K562 (cell line): Measurements from ENCODE around the gene ARV1. TPM values are rescaled to one million over a fixed set of nuclear protein-coding genes. Genes with fewer than 3 reads are reported as not detected.

Source experiments
- ATAC-seq: fragments of 200-7000 bp; cut with Tn5 transposase; 3 replicates; pipeline ENCODE4 v1.9.1; 2020; ENCODE audit warnings: moderate library complexity
- BruUV-seq: library from RNA; stranded (reverse); fragments of 400-500 nt; replicated peaks from 2 replicates; lab custom pipeline; 2021; lab: Mats Ljungman, UMichigan
- CTCF ChIA-PET: fragments of 300-600 bp; formaldehyde crosslinking; extraction: SDS; loops from one replicate; lab custom pipeline; 2021; ENCODE audit warnings: low intra/inter-chr PET ratio; lab: Yijun Ruan, JAX
- POLR2A ChIA-PET: fragments of 300-600, 350-650 bp; sonication (Branson Sonifier 250); formaldehyde crosslinking; extraction: SDS; loops from one replicate; lab custom pipeline; 2021; ENCODE audit warnings: antibody characterized with exemption, inconsistent platforms; lab: Yijun Ruan, JAX
- DNase-seq, 4 experiments: peaks; one replicate each; pipeline versions ENCODE4 v3.0.0 to v3.0.0-alpha.2; 2011 to 2018; ENCODE audit warnings: low spot score in 3 of 4, mixed read lengths in 3 of 4; ENCODE audit errors: extremely low read depth in 1 of 4
- FAIRE-seq: peaks from 2 replicates; lab custom pipeline; 2011; peaks lifted over from hg19 to GRCh38; lab: Jason Lieb, UNC
- H2AFZ ChIP-seq: 2 replicates; pipeline ENCODE4 v1.6.0; 2011; ENCODE audit warnings: low read depth, low read length, control low read depth, inconsistent platforms
- H3K27ac ChIP-seq: fragments of 200-600 bp; 3 replicates; pipeline ENCODE4 v1.8.0; 2011; ENCODE audit warnings: low read depth, mild to moderate bottlenecking, control low read depth, inconsistent platforms, low read length, moderate library complexity, mixed read lengths; ENCODE audit errors: extremely low read depth
- H3K27me3 ChIP-seq, 2 experiments: fragments of 300-600 bp in 1 of 2; 2 replicates in 1 of 2; 3 replicates in 1 of 2; pipeline versions ENCODE4 v1.6.0 to v1.8.0; 2011; ENCODE audit warnings: inconsistent platforms in 2 of 2, low read length in 2 of 2, mild to moderate bottlenecking in 1 of 2, mixed read lengths in 1 of 2, moderate library complexity in 1 of 2; ENCODE audit not compliant: control insufficient read depth in 2 of 2, insufficient read depth in 2 of 2
- H3K36me3 ChIP-seq: fragments of 300-600 bp; 3 replicates; pipeline ENCODE4 v1.8.0; 2011; ENCODE audit warnings: mild to moderate bottlenecking, low read length, inconsistent platforms; ENCODE audit not compliant: control insufficient read depth, insufficient read depth
- H3K4me1 ChIP-seq, 2 experiments: fragments of 200-600 bp in 1 of 2; replicated peaks in 1 of 2; 2 replicates in 1 of 2; 3 replicates in 1 of 2; pipeline versions ENCODE4 v1.5.1 to v1.8.0; 2011; ENCODE audit warnings: inconsistent platforms in 2 of 2, low read length in 2 of 2, mild to moderate bottlenecking in 1 of 2, mixed read lengths in 1 of 2, moderate library complexity in 1 of 2; ENCODE audit not compliant: control insufficient read depth in 2 of 2, insufficient read depth in 2 of 2
- H3K4me2 ChIP-seq: 2 replicates; pipeline ENCODE4 v1.6.1; 2011; ENCODE audit warnings: low read length, control low read depth, inconsistent platforms, mixed read lengths; ENCODE audit not compliant: insufficient read depth
- H3K4me3 ChIP-seq: fragments of 200-600 bp; sonication (generic), shearing (Covaris generic); 2 replicates; pipeline ENCODE4 v1.5.1; 2016; ENCODE audit warnings: control low read depth, inconsistent platforms
- H3K79me2 ChIP-seq: fragments of 200-600 bp; 3 replicates; pipeline ENCODE4 v1.8.0; 2011; ENCODE audit warnings: low read length, inconsistent platforms; ENCODE audit not compliant: control insufficient read depth, insufficient read depth
- H3K9ac ChIP-seq, 2 experiments: 2 replicates each; pipeline versions ENCODE4 v1.6.0 to v1.6.1; 2011; ENCODE audit warnings: low read depth in 2 of 2, low read length in 2 of 2, control low read depth in 1 of 2, inconsistent platforms in 1 of 2, mild to moderate bottlenecking in 1 of 2, mixed read lengths in 1 of 2; ENCODE audit not compliant: insufficient read depth in 1 of 2
- H3K9me1 ChIP-seq: one replicate; pipeline ENCODE4 v1.6.0; 2011; ENCODE audit warnings: inconsistent platforms, mild to moderate bottlenecking, low read length, moderate library complexity; ENCODE audit not compliant: control insufficient read depth, insufficient read depth
- H3K9me3 ChIP-seq: replicated peaks from 2 replicates; pipeline ENCODE4 v1.5.1; 2011; ENCODE audit warnings: low read depth, low read length, inconsistent platforms; ENCODE audit not compliant: control insufficient read depth, insufficient read depth
- H4K20me1 ChIP-seq: replicated peaks from 2 replicates; pipeline ENCODE4 v1.6.1; 2011; ENCODE audit warnings: low read length, inconsistent platforms, mixed read lengths; ENCODE audit not compliant: control insufficient read depth, insufficient read depth
- AFF1 ChIP-seq, 2 experiments: fragments of 450-650 bp; IDR thresholded peaks; 2 replicates each; pipeline ENCODE4 v1.6.1; 2018; ENCODE audit warnings: mild to moderate bottlenecking in 2 of 2, low read depth in 1 of 2; ENCODE audit not compliant: partially characterized antibody in 2 of 2
- CXXC5 ChIP-seq: fragments of 250-450 bp; sonication (Bioruptor Pico); IDR thresholded peaks from 2 replicates; pipeline ENCODE4 v1.8.0; 2022; ENCODE audit warnings: inconsistent platforms, mild to moderate bottlenecking, moderate library complexity
- GTF2A2 ChIP-seq: IDR thresholded peaks from 2 replicates; pipeline ENCODE4 v1.6.1; 2016; ENCODE audit warnings: mild to moderate bottlenecking, missing genetic modification characterization, missing compliant biosample characterization
- HINFP ChIP-seq: fragments of 450-650 bp; conservative IDR thresholded peaks from 2 replicates; pipeline ENCODE4 v1.6.1; 2016; ENCODE audit warnings: missing genetic modification characterization, low read depth, mild to moderate bottlenecking, control low read depth, missing compliant biosample characterization
- IRF9 ChIP-seq: fragments of 450-650 bp; IDR thresholded peaks from 2 replicates; pipeline ENCODE4 v1.6.1; 2016; ENCODE audit warnings: missing biosample characterization, missing genetic modification characterization
- RBFOX2 ChIP-seq: fragments of 200-400 bp; formaldehyde crosslinking; IDR thresholded peaks from 2 replicates; pipeline ENCODE4 v1.6.1; 2017; ENCODE audit warnings: low read depth, mild to moderate bottlenecking, low read length, moderate library complexity
- ZKSCAN8 ChIP-seq: fragments of 200-800 bp; sonication (Bioruptor generic); IDR thresholded peaks from 2 replicates; pipeline ENCODE4 v1.6.1; 2016; ENCODE audit warnings: missing genetic modification characterization, missing compliant biosample characterization
- ZNF699 ChIP-seq: fragments of 250-450 bp; sonication (Bioruptor Pico); IDR thresholded peaks from 2 replicates; pipeline ENCODE4 v1.8.0; 2021; ENCODE audit warnings: mild to moderate bottlenecking, moderate library complexity; ENCODE audit not compliant: insufficient replicate concordance
- WGBS: fragments of 100-300 bp; shearing (Covaris generic); methylation state at CpG from one replicate; pipeline ENCODE4 v1.1.6; 2016; ENCODE audit warnings: low coverage, mixed read lengths; ENCODE audit not compliant: insufficient coverage; ENCODE audit errors: missing lambda C conversion rate; 5-methylcytosine and 5-hydroxymethylcytosine counted together
- in situ Hi-C: fragments of 300-500 bp; cut with MboI; formaldehyde crosslinking; loops from 4 replicates; pipeline ENCODE4 v1.15.0; 2018; ENCODE audit warnings: inconsistent platforms, mixed read lengths
- intact Hi-C: fragments of 100-400 bp; cut with micrococcal nuclease; formaldehyde crosslinking; loops from 2 replicates; pipeline ENCODE4 v1.14.2; 2022
- polyA plus RNA-seq, 8 experiments: library from polyadenylated mRNA; depleted of rRNA in 4 of 8; stranded (reverse) in 5 of 8; unstranded in 3 of 8; fragments of >200 nt; fragmentation: Nextera tagmentation in 2 of 8; fragmentation: Illumina TruSeq in 1 of 8; extraction: Ambion mirVana in 2 of 8; extraction: Trizol in 1 of 8; gene quantifications; 2 replicates each; pipeline versions ENCODE4 v1.2.1 to v1.2.3, GENCODE V29; 2011 to 2014; ENCODE audit warnings: inconsistent platforms in 1 of 8, missing spikeins in 1 of 8
- total RNA-seq, 7 experiments: library from RNA; depleted of rRNA in 6 of 7; stranded (reverse); fragments of >200 nt in 6 of 7; fragmentation: Illumina TruSeq in 2 of 7; extraction: Trizol in 2 of 7; gene quantifications; 2 replicates each; pipeline versions ENCODE4 v1.2.1 to v1.2.3, GENCODE V29; 2011 to 2021; ENCODE audit warnings: low replicate concordance in 1 of 7
- TF ChIP-seq, protein P1 (sequence below), 2 experiments: IDR thresholded peaks in 1 of 2; conservative IDR thresholded peaks in 1 of 2; 2 replicates each; pipeline ENCODE4 v1.6.1; 2016; ENCODE audit warnings: low read depth in 2 of 2, mild to moderate bottlenecking in 1 of 2, missing compliant biosample characterization in 1 of 2, missing genetic modification characterization in 1 of 2, moderate library complexity in 1 of 2

Gene ARV1
- total and polyA plus RNA-seq, 9 of the 15 experiments (the other 6 are each of a cell fraction or from before 2014, with no cell fraction given): 54.8 to 139 (median 74.0) TPM

- BruUV-seq: no TSS peak
- CTCF ChIA-PET: no interaction called here
- 9% methylated on average over 10 of the region's 10 CpGs for WGBS
- Histone ChIP-seq H3K36me3 (no peaks in the 10 kb centered on the region; the same call in 2 of the 3 replicates), H3K79me2 (no peaks in the 10 kb centered on the region), H3K27ac (peak overlapping the region; percentile 63), H3K4me2 (peak overlapping the region; percentile 59), H3K4me3 (no peak overlapping the region), H2AFZ (peak overlapping the region; percentile 78), H3K9me1 (no peaks in the 10 kb centered on the region), H3K9me3 (peaks cover 13% of the 10 kb centered on the region), H3K4me1 (peaks cover 11 to 56% of the 10 kb centered on the region in 2 experiments), H3K9ac (peak overlapping the region in 1 of 2 experiments; percentile 36; a peak in 2 of 4 replicates), H4K20me1 (no peaks in the 10 kb centered on the region), H3K27me3 (no peaks in the 10 kb centered on the region)
- in situ Hi-C loops: no loop called here
- ATAC-seq: peak; percentile 84
- POLR2A ChIA-PET: interaction anchor here (0.8 to 1.5 kb wide), 3 partner anchors 12 to 109 kb away, joined by 3 to 9 read pairs (median 4); no protein-coding TSS in a partner anchor
- DNase-seq: peak in 2 of 4 experiments; percentile 64 to 82
- FAIRE-seq: peak; percentile 62
- intact Hi-C loops: no loop called here
- TF ChIP-seq RBFOX2: peak; percentile 61
- peak; percentile 99 for TF ChIP-seq IRF9 (tag)
- TF ChIP-seq CXXC5 (CRISPR knock-in tag): peak; percentile 99
- no peak for TF ChIP-seq ZKSCAN8 (CRISPR knock-in tag)
- no peak for TF ChIP-seq ZNF699 (CRISPR knock-in tag)
- peak; percentile 61; the same call in 1 of the 2 replicates for TF ChIP-seq GTF2A2
- TF ChIP-seq, protein P1, sequence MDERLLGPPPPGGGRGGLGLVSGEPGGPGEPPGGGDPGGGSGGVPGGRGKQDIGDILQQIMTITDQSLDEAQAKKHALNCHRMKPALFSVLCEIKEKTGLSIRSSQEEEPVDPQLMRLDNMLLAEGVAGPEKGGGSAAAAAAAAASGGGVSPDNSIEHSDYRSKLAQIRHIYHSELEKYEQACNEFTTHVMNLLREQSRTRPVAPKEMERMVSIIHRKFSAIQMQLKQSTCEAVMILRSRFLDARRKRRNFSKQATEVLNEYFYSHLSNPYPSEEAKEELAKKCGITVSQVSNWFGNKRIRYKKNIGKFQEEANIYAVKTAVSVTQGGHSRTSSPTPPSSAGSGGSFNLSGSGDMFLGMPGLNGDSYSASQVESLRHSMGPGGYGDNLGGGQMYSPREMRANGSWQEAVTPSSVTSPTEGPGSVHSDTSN (CRISPR knock-in tag; IDR thresholded peaks at IDR 0.05; ENCODE audit: low read depth): no peak
- TF ChIP-seq, protein P1 (tag; conservative IDR thresholded peaks at IDR 0.05; ENCODE audit: low read depth): peak; percentile 45
- TF ChIP-seq AFF1 (IDR thresholded peaks at IDR 0.05; ENCODE audit: low read depth in 1 of 2, partially characterized antibody in 2 of 2): peak; percentile 71 to 89
- peak; percentile 86 for TF ChIP-seq HINFP (tag)
Measured at GRCh38 chr1:231049121-231049979, 70.5 kb downstream of the ARV1 start.
